ENCODE data around the gene MBP. TPM values are rescaled to one million over a fixed set of nuclear protein-coding genes. Genes with fewer than 3 reads are reported as not detected.

MBP gene
- total RNA-seq, 4 donors from 2014 or later: 45.0 to 60.0 (median 51.9) TPM

- TF ChIP-seq POLR2A (IDR thresholded peaks at IDR 0.05) (no peak), CTCF (IDR thresholded peaks at IDR 0.05) (no peak)
- intact Hi-C loops (cut with DNase I; ENCODE audit: low total_unique reads): loop anchor here (10.0 kb wide), 1 partner anchor 176 kb away; no protein-coding TSS in a partner anchor
- H3K4me3 ChIP-seq (ENCODE audit: low read depth, poor library complexity, severe bottlenecking): no peak overlapping the region
- WGBS, 2 donors: 81 to 83% methylated on average over 23 of the region's 23 CpGs
- peak in 1 of 2 donors; percentile 46 for DNase-seq (ENCODE audit: low spot score in 2 of 2)
Observed at GRCh38 chr18:76980663-76981395, 151.8 kb downstream of the MBP start.

- TF ChIP-seq POLR2A (IDR thresholded peaks at IDR 0.05) (no peak), CTCF (IDR thresholded peaks at IDR 0.05) (no peak)
- peak in 1 of 2 donors; percentile 79 for DNase-seq (ENCODE audit: low spot score in 2 of 2)
- intact Hi-C loops (cut with DNase I; ENCODE audit: low total_unique reads): loop anchor here (10.0 kb wide), 1 partner anchor 175 kb away; no protein-coding TSS in a partner anchor
- WGBS, 2 donors: 86 to 91% methylated on average over 17 of the region's 17 CpGs
- H3K4me3 ChIP-seq (ENCODE audit: low read depth, poor library complexity, severe bottlenecking): no peak overlapping the region
Observed at GRCh38 chr18:76979906-76980305, 152.7 kb downstream of the MBP start.

GRCh38 chr18:76979111-76979751, 153.4 kb downstream of the MBP start:
- TF ChIP-seq CTCF (IDR thresholded peaks at IDR 0.05): no peak
- TF ChIP-seq POLR2A (IDR thresholded peaks at IDR 0.05): no peak
- DNase-seq (ENCODE audit: low spot score in 2 of 2): peak in 1 of 2 donors; percentile 60
- WGBS, 2 donors: 93 to 94% methylated on average over 25 to 27 of the region's 31 CpGs
- H3K4me3 ChIP-seq (ENCODE audit: low read depth, poor library complexity, severe bottlenecking): no peak overlapping the region
- intact Hi-C loops (cut with DNase I; ENCODE audit: low total_unique reads): no loop called here

GRCh38 chr18:76978616-76979015, 154.0 kb downstream of the MBP start:
- no peak overlapping the region for H3K4me3 ChIP-seq (ENCODE audit: low read depth, poor library complexity, severe bottlenecking)
- intact Hi-C loops (cut with DNase I; ENCODE audit: low total_unique reads): no loop called here
- TF ChIP-seq CTCF (IDR thresholded peaks at IDR 0.05) (no peak), POLR2A (IDR thresholded peaks at IDR 0.05) (no peak)
- DNase-seq (ENCODE audit: low spot score in 2 of 2): no peak
- WGBS, 2 donors: 90 to 97% methylated on average over 14 of the region's 14 CpGs

DNA sequence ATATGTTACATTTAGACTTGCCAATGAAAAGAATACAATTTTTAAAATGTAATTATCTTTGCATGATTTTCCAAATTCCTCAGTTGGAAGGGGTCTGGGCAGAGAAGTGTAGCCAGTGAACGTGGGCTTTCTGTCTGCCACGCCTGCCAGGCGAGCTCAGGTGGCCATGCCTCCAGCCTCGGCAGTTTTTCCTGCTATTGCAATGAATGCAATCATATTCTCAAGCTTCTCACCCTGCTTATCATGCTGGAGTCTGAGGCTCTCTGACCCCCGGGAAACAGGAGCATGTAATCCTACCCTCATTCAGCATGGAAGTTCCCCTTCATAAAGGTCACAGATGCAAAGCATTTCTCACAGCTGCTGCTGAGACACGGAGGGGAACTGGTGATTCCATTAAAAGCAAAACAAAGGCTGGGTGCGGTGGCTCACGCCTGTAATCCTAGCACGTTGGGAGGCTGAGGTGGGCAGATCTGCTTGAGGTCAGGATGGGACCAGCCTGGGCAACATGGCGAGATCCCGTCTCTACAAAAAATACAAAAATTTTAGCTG, 154.8 kb downstream of the MBP start:
- 56 to 65% methylated on average over 11 of the region's 11 CpGs for WGBS, 2 donors
- H3K4me3 ChIP-seq (ENCODE audit: low read depth, poor library complexity, severe bottlenecking): no peak overlapping the region
- no peak for TF ChIP-seq CTCF (IDR thresholded peaks at IDR 0.05)
- intact Hi-C loops (cut with DNase I; ENCODE audit: low total_unique reads): no loop called here
- peak in 1 of 2 donors; percentile 76 for DNase-seq (ENCODE audit: low spot score in 2 of 2)

All from lower leg skin (tissue), 4 donors.